HG02884 (cell line): Measurements from ENCODE around the gene SEPTIN14.
"Not testable (repeated sequence)": the region's sequence is repeated elsewhere in the genome, so short reads cannot be mapped to it uniquely, and the experiment has no call there.

Experiments used
- ATAC-seq: cut with Tn5 transposase; IDR thresholded peaks from one replicate; pipeline ENCODE4 v1.9.1; 2021; ENCODE audit warnings: mild to moderate bottlenecking, moderate library complexity; ENCODE audit not compliant: unreplicated experiment

The SEPTIN14 gene

DNA sequence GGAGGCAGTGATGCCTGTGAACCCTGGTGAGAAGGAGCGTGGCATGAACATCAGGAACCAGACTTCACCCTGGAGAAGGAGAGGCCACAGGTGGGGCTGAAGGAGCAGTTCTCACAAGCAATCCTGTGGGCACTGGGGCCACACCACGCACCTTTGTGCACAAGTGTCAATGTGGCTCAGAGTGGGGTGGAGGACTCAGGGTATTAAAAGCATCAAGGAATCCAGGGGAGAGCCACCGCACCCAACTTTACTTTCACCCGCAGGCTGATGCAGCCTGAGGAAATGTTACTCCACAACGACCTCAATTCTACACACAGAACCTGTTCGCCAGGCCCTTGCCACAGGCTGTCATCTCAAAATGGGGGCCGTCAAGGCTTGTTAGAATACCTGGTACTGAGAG, 77.1 kb downstream of the SEPTIN14 start:
- ATAC-seq, result not testable (repeated sequence)

DNA sequence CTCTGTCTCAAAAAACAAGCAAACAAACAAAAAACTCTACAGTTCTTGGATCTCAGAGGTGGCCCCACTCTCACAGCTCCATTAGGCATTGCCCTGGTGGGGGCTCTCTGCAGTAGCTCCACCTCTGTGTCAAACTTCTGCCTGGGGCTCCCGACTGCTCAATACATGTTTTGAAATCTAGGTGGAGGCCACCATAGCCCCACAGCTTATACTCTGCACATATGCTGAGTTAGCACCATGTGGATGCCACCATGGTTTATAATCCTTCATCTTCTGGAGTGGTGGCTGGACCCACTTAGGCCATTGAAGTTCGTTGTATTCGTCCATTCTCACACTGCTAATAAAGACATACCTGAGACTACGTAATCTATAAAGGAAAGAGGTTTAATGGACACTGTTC, 78.4 kb downstream of the SEPTIN14 start:
- no peak for ATAC-seq

DNA sequence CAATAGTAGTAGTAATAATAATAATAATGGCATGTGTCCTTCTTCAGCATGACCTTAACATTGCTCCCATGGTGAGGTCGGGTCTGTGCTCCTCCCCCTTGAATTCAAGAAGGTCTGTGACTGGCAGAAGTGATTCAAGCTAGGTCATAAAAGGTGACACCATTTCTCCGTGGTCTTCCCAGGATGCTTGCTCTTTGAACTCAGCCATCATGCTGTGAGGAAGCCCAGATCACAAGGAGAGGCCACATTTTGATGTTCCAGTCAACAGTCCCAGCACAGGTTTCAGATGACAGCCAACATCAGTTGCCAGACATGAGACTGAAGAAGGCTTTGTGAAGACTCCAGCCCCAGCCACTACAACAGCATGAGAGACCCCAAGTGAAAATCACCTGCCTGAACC, 83.9 kb downstream of the SEPTIN14 start:
- no peak for ATAC-seq

DNA sequence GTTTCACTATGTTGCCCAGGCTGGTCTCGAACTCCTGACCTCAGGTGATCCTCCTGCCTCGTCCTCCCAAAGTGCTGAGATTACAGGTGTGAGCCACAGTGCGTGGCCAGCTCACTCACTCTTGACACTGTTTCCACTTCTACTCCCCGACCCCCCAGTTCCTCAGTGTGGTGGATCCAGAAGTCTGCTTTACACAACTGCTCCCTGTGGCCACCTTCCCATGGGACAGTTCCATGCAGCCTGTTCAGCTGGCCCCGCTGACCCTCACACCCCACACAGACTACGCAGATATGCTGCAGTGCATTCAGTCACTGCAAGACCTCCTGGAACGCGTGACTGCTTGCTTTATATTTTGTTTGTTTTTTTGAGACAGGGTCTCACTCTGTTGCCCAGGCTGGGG, 86.4 kb downstream of the SEPTIN14 start:
- no peak for ATAC-seq

DNA sequence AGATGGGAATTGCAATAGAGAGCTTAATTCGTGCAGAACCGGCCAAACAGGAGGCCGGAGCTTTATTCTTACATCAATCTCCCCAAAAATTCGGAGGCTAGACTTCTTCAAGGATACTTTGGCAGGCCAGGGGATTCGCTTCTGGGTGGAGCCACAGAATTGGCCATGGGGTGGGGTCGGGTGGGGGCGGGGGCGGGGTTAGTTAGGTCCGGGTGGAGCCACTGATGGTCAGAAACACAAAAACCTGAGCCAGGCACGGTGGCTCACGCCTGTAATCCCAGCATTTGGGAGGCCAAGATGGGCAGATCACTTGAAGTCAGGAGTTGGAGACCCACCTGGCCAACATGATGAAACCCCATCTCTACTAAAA, 87.5 kb downstream of the SEPTIN14 start:
- ATAC-seq, result no peak

DNA sequence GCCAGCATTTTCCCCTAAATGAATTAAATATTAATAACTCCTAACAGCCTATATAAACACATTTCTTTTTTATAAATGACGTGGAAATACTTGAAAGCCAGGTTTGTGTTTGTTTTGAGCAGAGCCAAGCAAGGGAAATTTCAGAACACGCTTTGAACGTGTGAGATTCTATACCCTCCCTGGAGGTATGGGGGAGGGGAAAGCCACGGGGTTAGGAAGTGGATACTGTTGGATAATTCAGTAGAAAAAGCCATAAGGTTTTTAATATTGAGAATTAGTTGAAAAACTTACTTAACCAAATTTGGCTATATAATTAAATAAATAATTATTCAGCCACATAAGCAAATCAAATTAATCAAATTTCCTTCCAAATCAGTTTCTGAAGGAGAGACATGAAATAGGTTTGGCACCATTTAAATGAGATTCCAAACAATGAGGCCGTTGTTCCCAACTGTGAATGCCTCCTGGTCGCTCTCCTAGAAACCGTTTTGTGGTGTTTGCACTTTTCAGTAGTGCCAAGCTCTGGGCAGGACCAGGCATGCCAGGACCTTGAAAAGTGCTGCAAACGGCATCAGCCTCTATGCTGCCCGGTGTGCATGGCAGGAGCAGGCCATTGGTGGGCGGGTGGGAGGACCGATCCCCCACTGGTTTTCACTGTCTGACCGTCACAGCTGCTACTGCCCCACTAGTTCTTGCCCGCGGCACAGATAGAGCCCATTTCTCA, 88.1 kb downstream of the SEPTIN14 start:
- no peak for ATAC-seq

DNA sequence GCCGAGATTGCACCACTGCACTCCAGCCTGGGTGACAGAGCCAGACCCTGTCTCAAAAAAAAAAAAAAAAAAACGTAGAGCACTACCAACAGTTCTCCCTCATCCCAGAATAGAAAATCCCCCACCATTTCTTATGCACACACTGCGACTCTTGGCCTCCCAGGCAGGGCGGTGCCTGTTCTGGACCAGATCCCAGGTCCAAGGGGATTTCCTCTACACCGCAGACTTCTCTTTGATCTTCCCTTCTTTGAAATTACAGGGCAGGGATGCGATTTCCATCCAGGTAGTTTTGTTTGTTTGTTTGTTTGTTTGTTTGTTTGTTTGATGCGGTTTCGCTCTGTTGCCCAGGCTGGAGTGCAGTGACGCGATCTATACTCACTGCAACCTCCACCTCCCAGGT, 91.8 kb downstream of the SEPTIN14 start:
- ATAC-seq, result no peak

DNA sequence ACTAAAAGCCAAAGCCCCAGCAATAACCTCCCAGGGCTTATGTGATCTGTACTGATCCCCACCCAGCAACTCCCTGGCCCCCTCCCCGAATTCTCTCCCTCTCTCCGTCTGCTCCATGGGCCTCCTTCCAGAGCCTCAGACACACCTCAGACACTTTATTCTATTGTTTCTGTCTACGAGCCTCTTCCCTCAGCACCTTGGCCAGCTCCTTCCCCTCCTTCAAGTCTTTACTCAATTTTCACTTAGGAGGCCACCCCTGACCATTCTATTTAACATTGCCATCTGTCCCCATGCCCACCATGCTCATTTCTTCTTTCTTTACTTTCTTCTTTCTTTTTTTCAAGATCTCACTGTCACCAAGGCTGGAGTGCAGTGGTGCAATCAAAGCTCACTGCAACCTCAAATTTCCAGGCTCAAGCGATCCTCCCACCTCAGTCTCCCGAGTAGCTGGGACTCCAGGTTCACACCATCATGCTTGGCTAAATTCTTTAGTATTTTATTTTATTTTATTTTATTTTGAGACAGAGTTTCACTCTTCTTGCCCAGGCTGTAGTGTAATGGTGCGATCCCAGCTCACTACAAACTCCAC, 109.2 kb downstream of the SEPTIN14 start:
- ATAC-seq, result not testable (repeated sequence)

DNA sequence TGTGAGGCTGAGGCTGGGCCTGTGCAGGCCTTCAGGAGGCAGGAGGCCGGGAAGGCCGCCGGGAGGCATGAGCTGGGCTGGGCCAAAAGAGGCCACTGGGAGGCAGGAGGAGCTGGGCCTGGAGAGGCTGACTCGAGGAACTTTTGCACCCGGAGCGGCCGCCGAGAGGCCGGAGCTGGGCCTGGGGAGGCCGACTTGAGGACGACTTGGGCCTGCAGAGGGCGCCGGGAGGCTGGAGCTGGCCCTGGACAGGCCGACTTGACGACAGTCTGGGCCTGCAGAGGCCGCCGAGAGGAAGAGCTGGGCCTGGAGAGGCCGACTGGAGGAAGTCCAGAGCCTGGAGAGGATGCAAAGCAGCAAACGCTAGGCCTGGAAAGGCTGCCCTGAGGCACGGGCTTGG, 117.8 kb downstream of the SEPTIN14 start:
- not testable (repeated sequence) for ATAC-seq
